Glutamatergic neuron (in vitro differentiated cells): ENCODE measurements around the gene PPP1R13B. TPM values are rescaled to one million over a fixed set of nuclear protein-coding genes. Genes with fewer than 3 reads are reported as not detected.

Experiments used
- DNase-seq: peaks from one replicate; pipeline ENCODE4 v3.0.0; 2022
- H3K27ac Mint-ChIP-seq: one replicate; pipeline ENCODE4 v1.8.0; 2020; ENCODE audit warnings: mild to moderate bottlenecking, mixed read lengths, inconsistent platforms; ENCODE audit not compliant: unreplicated experiment
- H3K27me3 Mint-ChIP-seq: one replicate; pipeline ENCODE4 v1.8.0; 2020; ENCODE audit warnings: mild to moderate bottlenecking, moderate library complexity, mixed read lengths, inconsistent platforms; ENCODE audit not compliant: unreplicated experiment
- H3K36me3 Mint-ChIP-seq: one replicate; pipeline ENCODE4 v1.8.0; 2020; ENCODE audit warnings: mild to moderate bottlenecking, mixed read lengths, inconsistent platforms; ENCODE audit not compliant: unreplicated experiment
- H3K4me1 Mint-ChIP-seq: one replicate; pipeline ENCODE4 v1.8.0; 2020; ENCODE audit warnings: mild to moderate bottlenecking, low read depth, mixed read lengths, inconsistent platforms; ENCODE audit not compliant: unreplicated experiment
- H3K4me3 Mint-ChIP-seq: one replicate; pipeline ENCODE4 v1.8.0; 2020; ENCODE audit warnings: mild to moderate bottlenecking, mixed read lengths, inconsistent platforms; ENCODE audit not compliant: unreplicated experiment
- H3K9me3 Mint-ChIP-seq: one replicate; pipeline ENCODE4 v1.8.0; 2020; ENCODE audit warnings: mild to moderate bottlenecking, moderate library complexity, mixed read lengths, inconsistent platforms; ENCODE audit not compliant: unreplicated experiment
- CTCF ChIP-seq: fragments of 200-600 bp; sonication (generic); IDR thresholded peaks from one replicate; pipeline ENCODE4 v1.5.0; 2021; ENCODE audit not compliant: partially characterized antibody, unreplicated experiment
- total RNA-seq: library from RNA; stranded (reverse); fragmentation: NEBNext Ultra II Directional; extraction: Animal tissue kit (Norgen Biotek cat#: 25700); gene quantifications from one replicate; pipeline ENCODE4 v1.2.1, GENCODE V29; 2021; ENCODE audit not compliant: unreplicated experiment

PPP1R13B gene
- total RNA-seq, 1 donor from 2014 or later, result 24.6 TPM

- Mint-ChIP-seq H3K27ac (no peak overlapping the region), H3K4me3 (no peak overlapping the region), H3K27me3 (no peaks in the 10 kb centered on the region), H3K4me1 (no peaks in the 10 kb centered on the region), H3K9me3 (no peaks in the 10 kb centered on the region), H3K36me3 (no peaks in the 10 kb centered on the region)
- no peak for TF ChIP-seq CTCF
- DNase-seq, result no peak
Observed at GRCh38 chr14:103828315-103828967, 18.9 kb downstream of the PPP1R13B start.

- Mint-ChIP-seq H3K9me3 (no peaks in the 10 kb centered on the region), H3K4me1 (peaks cover 5% of the 10 kb centered on the region), H3K27me3 (no peaks in the 10 kb centered on the region), H3K27ac (no peak overlapping the region), H3K4me3 (no peak overlapping the region), H3K36me3 (no peaks in the 10 kb centered on the region)
- no peak for DNase-seq
- no peak for TF ChIP-seq CTCF
Observed at GRCh38 chr14:103825101-103825500, 22.3 kb downstream of the PPP1R13B start.

GRCh38 chr14:103820908-103821307, 26.5 kb downstream of the PPP1R13B start:
- Mint-ChIP-seq H3K9me3 (no peaks in the 10 kb centered on the region), H3K4me1 (peaks cover 18% of the 10 kb centered on the region), H3K4me3 (no peak overlapping the region), H3K36me3 (no peaks in the 10 kb centered on the region), H3K27ac (no peak overlapping the region), H3K27me3 (peaks cover 3% of the 10 kb centered on the region)
- no peak for TF ChIP-seq CTCF
- no peak for DNase-seq

GRCh38 chr14:103820382-103820781, 27.0 kb downstream of the PPP1R13B start:
- Mint-ChIP-seq H3K27me3 (peaks cover 3% of the 10 kb centered on the region), H3K4me1 (peaks cover 18% of the 10 kb centered on the region), H3K27ac (peak overlapping the region; percentile 29), H3K36me3 (no peaks in the 10 kb centered on the region), H3K9me3 (no peaks in the 10 kb centered on the region), H3K4me3 (peak overlapping the region; percentile 44)
- DNase-seq, result no peak
- no peak for TF ChIP-seq CTCF

GRCh38 chr14:103819503-103820307, 27.7 kb downstream of the PPP1R13B start:
- Mint-ChIP-seq H3K36me3 (no peaks in the 10 kb centered on the region), H3K4me1 (peaks cover 18% of the 10 kb centered on the region), H3K27me3 (peaks cover 3% of the 10 kb centered on the region), H3K4me3 (peak overlapping the region; percentile 44), H3K27ac (peak overlapping the region; percentile 48), H3K9me3 (no peaks in the 10 kb centered on the region)
- TF ChIP-seq CTCF, result no peak
- peak; percentile 46 for DNase-seq
